ENCODE results near the gene TMEM132D.
"Not testable (repeated sequence)": the region's sequence is repeated elsewhere in the genome, so short reads cannot be mapped to it uniquely, and the experiment has no call there.

Gene TMEM132D

DNA sequence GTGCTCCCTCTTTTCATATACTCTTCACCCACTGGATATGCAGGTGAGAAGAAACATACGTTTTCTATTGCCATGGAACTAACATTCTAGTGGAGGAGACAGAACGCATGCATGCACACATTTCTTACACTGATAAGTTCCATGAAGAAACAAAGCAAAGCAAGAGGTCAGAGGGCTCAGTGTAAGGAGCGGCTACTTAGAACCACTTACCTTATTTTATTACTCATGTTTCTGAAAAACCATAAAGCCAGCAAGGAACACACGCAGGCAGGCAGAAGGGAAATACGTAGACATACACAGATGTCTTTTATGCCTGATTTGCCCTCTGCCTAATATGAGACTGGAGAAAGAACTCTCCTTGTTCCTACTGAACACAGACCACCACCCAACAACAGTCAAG is 362.9 kb downstream of the TMEM132D start:
- H3K36me3 ChIP-seq (ENCODE audit: control insufficient read depth, insufficient read depth, low read length): no peaks in the 10 kb centered on the region
- H3K4me1 ChIP-seq (ENCODE audit: control insufficient read depth, insufficient read depth, low read length): no peaks in the 10 kb centered on the region
- no peak overlapping the region for H3K9ac ChIP-seq (ENCODE audit: low read depth, low read length)
- no peaks in the 10 kb centered on the region for H3K9me3 ChIP-seq (ENCODE audit: control insufficient read depth, insufficient read depth, low read length)
- no peaks in the 10 kb centered on the region for H3K27me3 ChIP-seq (ENCODE audit: control insufficient read depth, insufficient read depth, low read length)
- H3K4me3 ChIP-seq (ENCODE audit: low read depth, low read length): no peak overlapping the region

DNA sequence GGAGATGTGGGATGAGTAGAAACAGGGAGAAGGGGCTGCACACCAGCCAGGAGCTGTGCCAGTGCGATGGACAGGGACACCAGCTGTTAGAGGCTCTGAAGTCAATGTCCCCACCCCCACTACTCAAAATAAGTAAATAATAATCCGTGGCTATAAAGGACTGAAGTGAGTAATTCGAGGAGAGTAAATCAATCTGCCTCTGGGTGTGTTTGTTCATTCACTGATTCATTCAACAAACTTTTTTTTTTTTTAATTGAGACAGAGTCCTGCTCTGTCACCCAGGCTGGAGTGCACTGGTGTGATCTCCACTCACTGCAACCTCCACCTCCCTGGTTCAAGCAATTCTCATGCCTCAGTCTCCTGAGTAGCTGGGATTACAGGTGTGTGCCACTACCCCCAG is 363.6 kb downstream of the TMEM132D start:
- H3K36me3 ChIP-seq (ENCODE audit: control insufficient read depth, insufficient read depth, low read length): no peaks in the 10 kb centered on the region
- no peak overlapping the region for H3K9ac ChIP-seq (ENCODE audit: low read depth, low read length)
- no peaks in the 10 kb centered on the region for H3K4me1 ChIP-seq (ENCODE audit: control insufficient read depth, insufficient read depth, low read length)
- H3K27me3 ChIP-seq (ENCODE audit: control insufficient read depth, insufficient read depth, low read length): no peaks in the 10 kb centered on the region
- no peaks in the 10 kb centered on the region for H3K9me3 ChIP-seq (ENCODE audit: control insufficient read depth, insufficient read depth, low read length)
- H3K4me3 ChIP-seq (ENCODE audit: low read depth, low read length): no peak overlapping the region

DNA sequence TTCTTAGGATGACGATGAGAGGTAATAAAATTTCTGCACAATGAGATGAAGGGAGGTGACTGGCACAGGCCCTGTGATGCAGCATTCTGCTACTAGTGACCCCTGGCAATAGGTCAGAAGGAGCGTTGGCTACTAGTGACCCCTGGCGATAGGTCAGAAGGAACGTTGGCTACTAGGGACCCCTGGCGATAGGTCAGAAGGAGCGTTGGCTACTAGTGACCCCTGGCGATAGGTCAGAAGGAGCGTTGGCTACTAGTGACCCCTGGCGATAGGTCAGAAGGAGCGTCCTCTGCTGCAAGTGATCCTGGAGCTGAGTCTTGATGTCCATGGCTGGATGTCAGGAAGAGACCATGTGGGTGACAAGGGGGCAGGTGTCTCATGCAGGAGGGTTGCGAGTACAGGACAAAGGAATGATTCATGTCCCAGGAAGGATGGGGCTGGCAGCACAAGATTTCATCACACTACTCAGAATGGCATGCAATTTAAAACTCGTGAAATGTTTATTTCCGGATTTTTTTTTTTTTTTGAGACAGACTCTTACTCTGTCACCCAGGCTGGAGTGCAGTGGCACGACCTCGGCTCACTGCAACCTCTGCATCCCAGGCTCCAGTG is 365.0 kb downstream of the TMEM132D start:
- not testable (repeated sequence) for H3K9me3 ChIP-seq (ENCODE audit: control insufficient read depth, insufficient read depth, low read length); H3K27me3 ChIP-seq (ENCODE audit: control insufficient read depth, insufficient read depth, low read length); H3K9ac ChIP-seq (ENCODE audit: low read depth, low read length); H3K36me3 ChIP-seq (ENCODE audit: control insufficient read depth, insufficient read depth, low read length); H3K4me1 ChIP-seq (ENCODE audit: control insufficient read depth, insufficient read depth, low read length); H3K4me3 ChIP-seq (ENCODE audit: low read depth, low read length)

DNA sequence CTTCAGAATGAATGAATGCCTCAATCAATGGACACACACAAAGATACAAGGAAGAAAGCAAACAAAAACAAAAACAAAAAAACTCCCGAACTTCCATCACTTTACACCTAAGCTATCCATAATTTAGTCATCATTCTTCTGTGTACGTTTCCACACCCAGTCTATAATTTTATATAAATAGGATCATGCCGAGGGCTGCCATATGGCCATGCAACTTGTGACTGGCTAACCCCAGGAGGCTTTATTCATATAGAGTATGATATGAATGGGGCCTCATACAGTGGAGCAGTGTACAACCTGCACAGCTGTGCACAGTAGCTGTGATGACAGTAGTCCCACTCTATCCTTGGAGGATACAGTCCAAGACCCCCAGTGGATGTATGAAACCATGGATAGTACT is 365.7 kb downstream of the TMEM132D start:
- no peaks in the 10 kb centered on the region for H3K27me3 ChIP-seq (ENCODE audit: control insufficient read depth, insufficient read depth, low read length)
- H3K9ac ChIP-seq (ENCODE audit: low read depth, low read length): no peak overlapping the region
- H3K4me3 ChIP-seq (ENCODE audit: low read depth, low read length): no peak overlapping the region
- H3K9me3 ChIP-seq (ENCODE audit: control insufficient read depth, insufficient read depth, low read length): no peaks in the 10 kb centered on the region
- peaks cover 1% of the 10 kb centered on the region for H3K4me1 ChIP-seq (ENCODE audit: control insufficient read depth, insufficient read depth, low read length)
- no peaks in the 10 kb centered on the region for H3K36me3 ChIP-seq (ENCODE audit: control insufficient read depth, insufficient read depth, low read length)

DNA sequence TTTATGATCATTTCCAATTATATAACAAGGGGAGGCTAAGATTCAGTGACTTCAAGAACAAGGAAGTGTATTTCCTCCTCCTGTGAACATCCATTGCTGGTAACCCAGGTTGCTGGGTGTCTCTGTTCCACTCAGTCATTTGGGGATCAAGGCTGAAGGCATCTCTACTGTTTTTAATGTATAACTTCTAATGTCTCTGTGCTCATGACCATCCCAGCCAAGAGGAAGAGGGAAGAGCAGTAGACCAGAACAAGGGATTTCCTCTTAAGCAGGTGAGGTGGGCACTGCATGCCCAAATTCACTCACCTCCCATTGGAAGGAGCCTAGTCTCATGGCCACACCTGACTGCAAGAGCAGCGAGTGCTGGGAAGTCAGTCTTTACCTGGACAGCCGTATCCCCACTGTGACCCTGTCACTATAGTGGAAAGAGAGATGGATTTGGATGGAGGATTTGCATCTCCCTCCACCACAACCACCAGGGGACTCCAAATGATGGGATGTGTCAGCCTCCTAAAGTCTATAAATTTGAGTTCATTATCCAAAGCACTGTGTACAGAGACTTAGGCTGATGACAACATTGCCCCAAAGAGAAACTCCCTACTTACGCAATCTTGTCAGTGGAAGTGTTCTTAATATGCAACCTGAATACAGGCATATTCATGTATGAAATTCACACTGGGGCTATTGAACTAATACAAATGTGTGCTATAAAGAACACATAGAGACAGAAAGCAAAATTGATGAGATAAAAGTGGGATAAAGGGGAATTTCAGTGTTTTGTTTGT is 368.7 kb downstream of the TMEM132D start:
- Histone ChIP-seq H3K4me3 (ENCODE audit: low read depth, low read length) (no peak overlapping the region), H3K9ac (ENCODE audit: low read depth, low read length) (no peak overlapping the region), H3K36me3 (ENCODE audit: control insufficient read depth, insufficient read depth, low read length) (no peaks in the 10 kb centered on the region), H3K27me3 (ENCODE audit: control insufficient read depth, insufficient read depth, low read length) (no peaks in the 10 kb centered on the region), H3K4me1 (ENCODE audit: control insufficient read depth, insufficient read depth, low read length) (peaks cover 11% of the 10 kb centered on the region), H3K9me3 (ENCODE audit: control insufficient read depth, insufficient read depth, low read length) (no peaks in the 10 kb centered on the region)

DNA sequence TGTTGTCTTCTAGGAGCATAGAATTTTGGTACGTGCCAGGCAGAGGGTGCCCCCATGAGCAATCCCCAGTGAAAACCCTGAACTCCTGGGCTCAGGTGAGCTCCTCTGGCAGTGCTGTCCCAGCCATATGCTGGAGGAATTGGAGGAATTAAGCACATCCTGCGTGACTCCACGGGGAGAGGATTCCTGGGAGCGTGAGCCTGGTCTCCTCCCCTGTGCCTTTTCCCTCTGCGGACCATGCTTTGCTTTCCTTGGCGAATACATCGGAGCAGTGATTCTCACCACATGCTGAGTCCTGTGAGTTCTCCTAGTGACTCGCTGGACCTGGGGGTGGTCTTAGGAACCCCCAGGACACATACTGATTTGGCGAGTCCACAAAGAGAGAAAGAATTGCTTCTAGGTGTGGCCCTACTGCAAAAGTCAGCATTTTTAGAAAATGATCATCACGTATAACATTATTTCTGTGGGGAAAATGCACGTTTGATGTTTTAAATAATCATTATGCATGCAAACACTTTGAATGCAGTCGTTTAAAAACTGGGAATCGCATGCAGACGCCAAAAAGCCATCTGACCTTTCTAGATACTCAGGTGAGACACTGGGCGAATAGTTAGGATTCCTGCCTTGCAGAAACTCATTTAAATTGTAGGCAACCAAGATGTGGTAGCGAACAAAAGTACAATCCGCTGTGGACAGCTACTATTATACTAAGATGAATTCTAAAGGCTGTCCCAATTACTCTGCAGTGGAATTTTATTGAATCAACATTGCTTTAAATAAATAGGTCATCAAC is 370.9 kb downstream of the TMEM132D start:
- H3K4me1 ChIP-seq (ENCODE audit: control insufficient read depth, insufficient read depth, low read length): peaks cover 11% of the 10 kb centered on the region
- no peaks in the 10 kb centered on the region for H3K9me3 ChIP-seq (ENCODE audit: control insufficient read depth, insufficient read depth, low read length)
- no peak overlapping the region for H3K9ac ChIP-seq (ENCODE audit: low read depth, low read length)
- no peaks in the 10 kb centered on the region for H3K27me3 ChIP-seq (ENCODE audit: control insufficient read depth, insufficient read depth, low read length)
- H3K4me3 ChIP-seq (ENCODE audit: low read depth, low read length): no peak overlapping the region
- no peaks in the 10 kb centered on the region for H3K36me3 ChIP-seq (ENCODE audit: control insufficient read depth, insufficient read depth, low read length)

DNA sequence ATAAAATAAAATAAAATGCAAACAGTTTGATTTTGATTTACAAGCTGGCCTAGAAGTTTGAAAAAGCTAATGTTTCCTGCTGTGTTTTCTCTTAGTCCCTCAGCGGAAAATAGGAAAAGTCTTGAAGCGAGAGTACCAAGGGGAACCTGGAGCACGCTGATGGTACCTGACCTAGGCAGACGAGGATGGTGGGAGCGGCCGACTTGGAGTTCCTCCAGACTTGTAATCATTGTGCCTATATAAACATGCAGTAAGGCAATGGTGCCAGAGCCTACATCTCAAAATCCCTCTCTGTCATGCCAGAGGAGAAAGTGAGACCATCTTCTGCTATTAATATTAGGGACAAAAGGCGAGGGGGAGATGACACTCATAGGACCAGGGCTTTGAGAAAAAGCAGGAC is 371.7 kb downstream of the TMEM132D start:
- no peak overlapping the region for H3K4me3 ChIP-seq (ENCODE audit: low read depth, low read length)
- no peaks in the 10 kb centered on the region for H3K27me3 ChIP-seq (ENCODE audit: control insufficient read depth, insufficient read depth, low read length)
- H3K9me3 ChIP-seq (ENCODE audit: control insufficient read depth, insufficient read depth, low read length): no peaks in the 10 kb centered on the region
- H3K9ac ChIP-seq (ENCODE audit: low read depth, low read length): no peak overlapping the region
- H3K4me1 ChIP-seq (ENCODE audit: control insufficient read depth, insufficient read depth, low read length): peaks cover 13% of the 10 kb centered on the region
- H3K36me3 ChIP-seq (ENCODE audit: control insufficient read depth, insufficient read depth, low read length): no peaks in the 10 kb centered on the region

DNA sequence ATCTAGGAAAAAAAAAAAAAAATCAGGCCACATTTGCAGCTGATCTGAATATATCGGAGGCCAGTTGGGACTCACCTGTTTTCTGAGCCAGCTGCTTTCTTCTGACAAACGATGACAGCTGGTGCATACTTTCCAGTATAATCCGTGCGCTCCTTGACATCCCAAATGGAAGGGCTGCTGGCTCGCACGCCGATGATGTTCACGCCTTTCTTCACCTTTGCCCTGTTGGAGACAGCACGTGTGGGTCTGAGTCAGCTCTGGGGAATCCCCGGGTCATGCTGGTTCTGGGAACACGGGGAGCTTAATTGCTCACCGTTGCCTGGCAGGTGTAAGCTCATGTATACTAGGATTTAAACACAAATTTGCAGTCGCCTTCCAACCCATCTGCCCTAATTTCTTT is 372.8 kb downstream of the TMEM132D start:
- Histone ChIP-seq H3K9me3 (ENCODE audit: control insufficient read depth, insufficient read depth, low read length) (no peaks in the 10 kb centered on the region), H3K27me3 (ENCODE audit: control insufficient read depth, insufficient read depth, low read length) (no peaks in the 10 kb centered on the region), H3K4me3 (ENCODE audit: low read depth, low read length) (no peak overlapping the region), H3K4me1 (ENCODE audit: control insufficient read depth, insufficient read depth, low read length) (peaks cover 13% of the 10 kb centered on the region), H3K36me3 (ENCODE audit: control insufficient read depth, insufficient read depth, low read length) (no peaks in the 10 kb centered on the region), H3K9ac (ENCODE audit: low read depth, low read length) (no peak overlapping the region)

DNA sequence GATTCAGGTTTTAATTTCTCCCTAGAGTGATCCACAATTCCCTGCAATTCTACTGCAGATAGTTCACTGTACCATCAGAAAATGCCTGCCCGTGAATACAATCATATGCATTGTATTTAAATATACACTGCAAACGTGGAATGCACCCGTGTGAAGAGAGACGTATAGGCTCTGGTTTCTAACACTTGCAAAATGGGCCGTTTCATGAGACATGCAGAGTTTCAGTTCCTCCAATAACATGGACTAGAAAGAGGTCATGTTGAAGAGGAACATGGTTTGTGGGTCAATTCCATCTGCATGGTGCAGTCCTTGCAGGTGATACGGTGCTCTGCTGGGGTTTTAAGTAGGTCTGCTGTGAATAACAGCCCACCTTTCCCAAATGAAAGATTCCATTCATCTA is 373.3 kb downstream of the TMEM132D start:
- Histone ChIP-seq H3K4me1 (ENCODE audit: control insufficient read depth, insufficient read depth, low read length) (peaks cover 13% of the 10 kb centered on the region), H3K4me3 (ENCODE audit: low read depth, low read length) (no peak overlapping the region), H3K36me3 (ENCODE audit: control insufficient read depth, insufficient read depth, low read length) (no peaks in the 10 kb centered on the region), H3K27me3 (ENCODE audit: control insufficient read depth, insufficient read depth, low read length) (no peaks in the 10 kb centered on the region), H3K9ac (ENCODE audit: low read depth, low read length) (no peak overlapping the region), H3K9me3 (ENCODE audit: control insufficient read depth, insufficient read depth, low read length) (no peaks in the 10 kb centered on the region)

DNA sequence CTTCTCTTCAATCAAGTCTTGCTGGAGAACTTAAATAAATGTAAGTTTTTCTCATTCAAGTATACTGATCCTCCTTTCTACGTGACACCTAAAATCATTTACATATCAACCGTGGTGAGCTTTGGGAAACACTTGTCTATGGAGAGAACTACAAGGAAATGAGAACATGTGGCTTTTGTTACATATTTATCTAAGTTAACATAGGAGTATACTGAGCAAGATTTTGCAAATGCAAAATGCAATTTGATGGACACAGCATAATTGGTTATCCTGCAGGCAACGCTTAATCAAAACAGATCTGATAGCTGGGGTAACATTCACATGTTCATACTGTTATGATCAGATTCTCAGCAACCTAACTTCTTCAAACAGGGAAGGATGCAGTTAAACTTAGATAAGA is 376.3 kb downstream of the TMEM132D start:
- H3K9me3 ChIP-seq (ENCODE audit: control insufficient read depth, insufficient read depth, low read length): no peaks in the 10 kb centered on the region
- H3K27me3 ChIP-seq (ENCODE audit: control insufficient read depth, insufficient read depth, low read length): no peaks in the 10 kb centered on the region
- no peak overlapping the region for H3K9ac ChIP-seq (ENCODE audit: low read depth, low read length)
- H3K4me1 ChIP-seq (ENCODE audit: control insufficient read depth, insufficient read depth, low read length): peaks cover 10% of the 10 kb centered on the region
- no peak overlapping the region for H3K4me3 ChIP-seq (ENCODE audit: low read depth, low read length)
- H3K36me3 ChIP-seq (ENCODE audit: control insufficient read depth, insufficient read depth, low read length): no peaks in the 10 kb centered on the region

DNA sequence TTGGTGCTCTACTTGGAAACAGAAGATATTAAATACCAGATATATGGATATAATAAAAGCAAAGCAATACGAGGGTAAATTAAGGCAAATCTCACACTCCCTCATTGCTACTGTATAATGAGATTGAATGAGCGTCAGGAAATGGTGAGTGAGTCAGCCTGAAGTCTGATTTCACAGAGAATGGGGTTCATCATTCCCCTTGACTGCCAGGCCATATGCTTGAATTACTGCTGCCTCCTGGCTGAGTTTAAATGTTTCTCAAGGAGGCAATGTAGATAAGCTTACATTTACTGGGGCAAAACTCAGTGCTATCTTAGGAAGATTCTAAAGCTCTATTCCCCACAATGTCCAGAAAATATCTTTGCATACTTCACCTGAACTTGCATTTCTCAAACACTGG is 380.2 kb downstream of the TMEM132D start:
- no peaks in the 10 kb centered on the region for H3K27me3 ChIP-seq (ENCODE audit: control insufficient read depth, insufficient read depth, low read length)
- H3K4me1 ChIP-seq (ENCODE audit: control insufficient read depth, insufficient read depth, low read length): peaks cover 2% of the 10 kb centered on the region
- no peaks in the 10 kb centered on the region for H3K9me3 ChIP-seq (ENCODE audit: control insufficient read depth, insufficient read depth, low read length)
- no peak overlapping the region for H3K4me3 ChIP-seq (ENCODE audit: low read depth, low read length)
- no peaks in the 10 kb centered on the region for H3K36me3 ChIP-seq (ENCODE audit: control insufficient read depth, insufficient read depth, low read length)
- no peak overlapping the region for H3K9ac ChIP-seq (ENCODE audit: low read depth, low read length)

DNA sequence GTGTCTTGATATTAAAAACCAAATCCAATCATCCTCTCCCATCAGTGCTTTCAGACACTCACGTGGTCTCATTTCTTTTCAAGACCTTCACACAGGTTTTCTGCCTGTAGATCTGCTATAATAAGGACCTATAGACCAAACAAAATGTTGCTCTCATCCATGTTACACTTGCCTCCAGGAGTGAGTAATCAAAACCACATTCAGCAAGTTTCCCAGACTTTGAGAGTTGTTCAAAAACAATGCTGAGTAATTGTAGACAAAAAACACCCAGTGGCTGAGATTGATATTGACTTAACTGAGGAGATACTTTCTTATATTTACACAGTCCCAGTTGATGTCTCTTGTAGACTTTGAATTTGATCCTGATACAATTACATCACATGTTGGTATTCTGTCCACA is 383.1 kb downstream of the TMEM132D start:
- no peak overlapping the region for H3K9ac ChIP-seq (ENCODE audit: low read depth, low read length)
- no peak overlapping the region for H3K4me3 ChIP-seq (ENCODE audit: low read depth, low read length)
- no peaks in the 10 kb centered on the region for H3K27me3 ChIP-seq (ENCODE audit: control insufficient read depth, insufficient read depth, low read length)
- no peaks in the 10 kb centered on the region for H3K36me3 ChIP-seq (ENCODE audit: control insufficient read depth, insufficient read depth, low read length)
- H3K9me3 ChIP-seq (ENCODE audit: control insufficient read depth, insufficient read depth, low read length): peaks cover 3% of the 10 kb centered on the region
- H3K4me1 ChIP-seq (ENCODE audit: control insufficient read depth, insufficient read depth, low read length): no peaks in the 10 kb centered on the region

Measured in iPS-15b (cell line).